Measurements from ENCODE around the gene RSPRY1.
"Not testable (repeated sequence)": the region's sequence is repeated elsewhere in the genome, so short reads cannot be mapped to it uniquely, and the experiment has no call there.

RSPRY1 gene

GRCh38 chr16:57256601-57257395 is 70.7 kb downstream of the RSPRY1 start:
- DNase-seq: no peak

- DNase-seq: no peak
Measured at GRCh38 chr16:57257455-57258070, 71.4 kb downstream of the RSPRY1 start.

GRCh38 chr16:57258226-57258909 is 72.2 kb downstream of the RSPRY1 start:
- no peak for DNase-seq

- no peak for DNase-seq
Measured at GRCh38 chr16:57258910-57259475, 72.9 kb downstream of the RSPRY1 start.

GRCh38 chr16:57260294-57260929 is 74.3 kb downstream of the RSPRY1 start:
- DNase-seq: peak in 1 of 4 experiments; percentile 11

GRCh38 chr16:57261806-57262205 is 75.7 kb downstream of the RSPRY1 start:
- DNase-seq: no peak

- no peak for DNase-seq
Measured at GRCh38 chr16:57262841-57263540, 76.9 kb downstream of the RSPRY1 start.

- no peak for DNase-seq
Measured at GRCh38 chr16:57263541-57264351, 77.6 kb downstream of the RSPRY1 start.

GRCh38 chr16:57264381-57264780 is 78.3 kb downstream of the RSPRY1 start:
- peak in 3 of 4 experiments; percentile 15 to 35 (median 28) for DNase-seq

- no peak for DNase-seq
Measured at GRCh38 chr16:57264950-57265371, 78.8 kb downstream of the RSPRY1 start.

- no peak for DNase-seq
Measured at GRCh38 chr16:57265850-57266530, 79.9 kb downstream of the RSPRY1 start.

- no peak for DNase-seq
Measured at GRCh38 chr16:57266531-57267260, 80.6 kb downstream of the RSPRY1 start.

- not testable (repeated sequence) for DNase-seq
Measured at GRCh38 chr16:57267343-57267742, 81.2 kb downstream of the RSPRY1 start.

GRCh38 chr16:57268804-57269800 is 83.0 kb downstream of the RSPRY1 start:
- DNase-seq: no peak

- DNase-seq: no peak
Measured at GRCh38 chr16:57270221-57271062, 84.3 kb downstream of the RSPRY1 start.

GRCh38 chr16:57271063-57271345 is 84.9 kb downstream of the RSPRY1 start:
- no peak for DNase-seq

GRCh38 chr16:57271867-57272495 is 85.9 kb downstream of the RSPRY1 start:
- no peak for DNase-seq

Data from suppressor macrophage (primary cell).